ENCODE measurements around the gene STK39. TPM values are rescaled to one million over a fixed set of nuclear protein-coding genes. Genes with fewer than 3 reads are reported as not detected.

The STK39 gene
- polyA plus RNA-seq, 1 donor (not counting 4 experiments of a cell fraction or from before 2014, with no cell fraction given) = 20.7 TPM

GRCh38 chr2:167905668-167906067 lies 341.7 kb downstream of the STK39 start:
- Histone ChIP-seq H3K4me3 (ENCODE audit: control insufficient read depth in 2 of 3, extremely low read depth in 1 of 3, insufficient read depth in 2 of 3, low read depth in 1 of 3, low read length in 3 of 3) (no peak overlapping the region), H3K27me3 (ENCODE audit: control insufficient read depth, extremely low read depth, insufficient read depth, low read length) (no peaks in the 10 kb centered on the region), H3K9me3 (ENCODE audit: control insufficient read depth, low read depth, low read length) (no peaks in the 10 kb centered on the region), H4K20me1 (ENCODE audit: control insufficient read depth, extremely low read depth, insufficient read depth, low read length) (no peaks in the 10 kb centered on the region), H3K36me3 (ENCODE audit: control insufficient read depth in 2 of 2, extremely low read depth in 1 of 2, insufficient read depth in 2 of 2, low read length in 2 of 2) (no peaks in the 10 kb centered on the region), H3K9ac (ENCODE audit: control insufficient read depth, extremely low read depth, insufficient read depth, low read length) (no peak overlapping the region), H3K4me1 (ENCODE audit: control insufficient read depth, extremely low read depth, insufficient read depth, low read length) (no peaks in the 10 kb centered on the region), H3K4me2 (ENCODE audit: control insufficient read depth, extremely low read depth, insufficient read depth, low read depth, low read length) (no peak overlapping the region), H3K9me1 (ENCODE audit: control insufficient read depth, extremely low read depth, insufficient read depth, low read length) (no peaks in the 10 kb centered on the region), H3K79me2 (ENCODE audit: control insufficient read depth, insufficient read depth, low read length) (no peaks in the 10 kb centered on the region), H3K27ac (ENCODE audit: control insufficient read depth, insufficient read depth, low read length) (no peak overlapping the region), H2AFZ (ENCODE audit: control insufficient read depth, low read length) (no peak overlapping the region)
- FAIRE-seq (no peak), DNase-seq (ENCODE audit: low read depth, low spot score) (no peak)
- dilution Hi-C loops (cut with MboI; ENCODE audit: extremely low pct_ligation_motif_present, low sequenced_read_pairs) = no loop called here
- TF ChIP-seq EZH2 (IDR thresholded peaks at IDR 0.05; ENCODE audit: low read length) (no peak), CTCF (optimal IDR thresholded peaks at IDR 0.05 in 1 of 3, IDR thresholded peaks at IDR 0.05 in 1 of 3, conservative IDR thresholded peaks at IDR 0.05 in 1 of 3; ENCODE audit: extremely low read depth in 1 of 3, insufficient read depth in 2 of 3, low read length in 3 of 3) (no peak)

Small RNA genes within 50 kb of the gene (small RNA-seq; reads per million reads assigned to genes)
- gene AC067940.1 (ENCODE audit: insufficient read length in 3 of 3, low read depth in 3 of 3, low replicate concordance in 1 of 3) = 6.7 to 110 (median 23.6) reads per million in 3 experiments

Other genes starting within 250 kb of the STK39 start
- gene CERS6, start 208.7 kb upstream of the STK39 start, polyA plus RNA-seq = 11.3 to 19.5 TPM (median 15.6 TPM) in 3 replicates